Measurements from ENCODE around the gene PRUNE2.

PRUNE2 gene

GRCh38 chr9:76684213-76684612, 221.7 kb downstream of the PRUNE2 start:
- H3K4me2 ChIP-seq (ENCODE audit: low read depth, low read length, poor library complexity, severe bottlenecking): no peak overlapping the region
- H3F3A ChIP-seq (ENCODE audit: insufficient read depth): no peaks in the 10 kb centered on the region
- H3K9me2 ChIP-seq (replicated peaks; ENCODE audit: insufficient read depth, low read length): no peaks in the 10 kb centered on the region
- H3K9ac ChIP-seq (ENCODE audit: low read length): no peak overlapping the region
- no peak overlapping the region for H3K27ac ChIP-seq (ENCODE audit: low read depth, low read length)
- H3K36me3 ChIP-seq (ENCODE audit: low read length): no peaks in the 10 kb centered on the region
- H3K9me3 ChIP-seq (ENCODE audit: insufficient read depth, low read length): no peaks in the 10 kb centered on the region
- TF ChIP-seq EZH2phosphoT487 (conservative IDR thresholded peaks at IDR 0.05; ENCODE audit: low read length): no peak
- TF ChIP-seq CTCF (IDR thresholded peaks at IDR 0.05; ENCODE audit: insufficient read depth, low read length, poor library complexity, severe bottlenecking): no peak
- H3K4me3 ChIP-seq (ENCODE audit: insufficient read depth, low read length, poor library complexity, severe bottlenecking): no peak overlapping the region
- H2AFZ ChIP-seq (ENCODE audit: low read depth, low read length, severe bottlenecking): no peak overlapping the region
- no peaks in the 10 kb centered on the region for H3K79me2 ChIP-seq (ENCODE audit: insufficient read depth, low read length)
- H3K27me3 ChIP-seq (ENCODE audit: low read length): no peaks in the 10 kb centered on the region
- H4K20me1 ChIP-seq (ENCODE audit: low read depth, low read length): no peaks in the 10 kb centered on the region

GRCh38 chr9:76681556-76681955, 224.4 kb downstream of the PRUNE2 start:
- H3K27ac ChIP-seq (ENCODE audit: low read depth, low read length): no peak overlapping the region
- no peaks in the 10 kb centered on the region for H3F3A ChIP-seq (ENCODE audit: insufficient read depth)
- no peaks in the 10 kb centered on the region for H3K9me2 ChIP-seq (replicated peaks; ENCODE audit: insufficient read depth, low read length)
- H2AFZ ChIP-seq (ENCODE audit: low read depth, low read length, severe bottlenecking): no peak overlapping the region
- no peaks in the 10 kb centered on the region for H3K36me3 ChIP-seq (ENCODE audit: low read length)
- no peaks in the 10 kb centered on the region for H3K79me2 ChIP-seq (ENCODE audit: insufficient read depth, low read length)
- no peak overlapping the region for H3K4me3 ChIP-seq (ENCODE audit: insufficient read depth, low read length, poor library complexity, severe bottlenecking)
- no peak for TF ChIP-seq CTCF (IDR thresholded peaks at IDR 0.05; ENCODE audit: insufficient read depth, low read length, poor library complexity, severe bottlenecking)
- no peak for TF ChIP-seq EZH2phosphoT487 (conservative IDR thresholded peaks at IDR 0.05; ENCODE audit: low read length)
- no peaks in the 10 kb centered on the region for H3K9me3 ChIP-seq (ENCODE audit: insufficient read depth, low read length)
- no peak overlapping the region for H3K9ac ChIP-seq (ENCODE audit: low read length)
- H3K4me2 ChIP-seq (ENCODE audit: low read depth, low read length, poor library complexity, severe bottlenecking): no peak overlapping the region
- no peaks in the 10 kb centered on the region for H4K20me1 ChIP-seq (ENCODE audit: low read depth, low read length)
- no peaks in the 10 kb centered on the region for H3K27me3 ChIP-seq (ENCODE audit: low read length)

- no peaks in the 10 kb centered on the region for H3K36me3 ChIP-seq (ENCODE audit: low read length)
- TF ChIP-seq EZH2phosphoT487 (conservative IDR thresholded peaks at IDR 0.05; ENCODE audit: low read length) (no peak), CTCF (IDR thresholded peaks at IDR 0.05; ENCODE audit: insufficient read depth, low read length, poor library complexity, severe bottlenecking) (no peak)
- no peaks in the 10 kb centered on the region for H4K20me1 ChIP-seq (ENCODE audit: low read depth, low read length)
- H3K79me2 ChIP-seq (ENCODE audit: insufficient read depth, low read length): no peaks in the 10 kb centered on the region
- H3K27ac ChIP-seq (ENCODE audit: low read depth, low read length): no peak overlapping the region
- H3K9me3 ChIP-seq (ENCODE audit: insufficient read depth, low read length): no peaks in the 10 kb centered on the region
- H3K4me3 ChIP-seq (ENCODE audit: insufficient read depth, low read length, poor library complexity, severe bottlenecking): no peak overlapping the region
- H3F3A ChIP-seq (ENCODE audit: insufficient read depth): no peaks in the 10 kb centered on the region
- no peak overlapping the region for H3K4me2 ChIP-seq (ENCODE audit: low read depth, low read length, poor library complexity, severe bottlenecking)
- H3K27me3 ChIP-seq (ENCODE audit: low read length): no peaks in the 10 kb centered on the region
- H3K9me2 ChIP-seq (replicated peaks; ENCODE audit: insufficient read depth, low read length): no peaks in the 10 kb centered on the region
- H2AFZ ChIP-seq (ENCODE audit: low read depth, low read length, severe bottlenecking): no peak overlapping the region
- H3K9ac ChIP-seq (ENCODE audit: low read length): no peak overlapping the region
These were observed 225.0 kb downstream of the PRUNE2 start for GRCh38 chr9:76680716-76681425.
